ENCODE results near the gene SPDL1.

Gene SPDL1

GRCh38 chr5:169545762-169546161 lies 37.8 kb upstream of the SPDL1 start:
- H3K9ac ChIP-seq (ENCODE audit: low read length), result no peak overlapping the region
- no peaks in the 10 kb centered on the region for H3K9me3 ChIP-seq (ENCODE audit: insufficient read depth, low read length)
- H3K27ac ChIP-seq (ENCODE audit: low read depth, low read length), result no peak overlapping the region
- TF ChIP-seq EZH2phosphoT487 (conservative IDR thresholded peaks at IDR 0.05; ENCODE audit: low read length), result no peak
- no peak for TF ChIP-seq CTCF (IDR thresholded peaks at IDR 0.05; ENCODE audit: insufficient read depth, low read length, poor library complexity, severe bottlenecking)
- no peaks in the 10 kb centered on the region for H4K20me1 ChIP-seq (ENCODE audit: low read depth, low read length)
- no peaks in the 10 kb centered on the region for H3K9me2 ChIP-seq (replicated peaks; ENCODE audit: insufficient read depth, low read length)
- H2AFZ ChIP-seq (ENCODE audit: low read depth, low read length, severe bottlenecking), result no peak overlapping the region
- no peaks in the 10 kb centered on the region for H3K79me2 ChIP-seq (ENCODE audit: insufficient read depth, low read length)
- no peaks in the 10 kb centered on the region for H3K36me3 ChIP-seq (ENCODE audit: low read length)
- no peak overlapping the region for H3K4me2 ChIP-seq (ENCODE audit: low read depth, low read length, poor library complexity, severe bottlenecking)
- H3F3A ChIP-seq (ENCODE audit: insufficient read depth), result no peaks in the 10 kb centered on the region
- H3K27me3 ChIP-seq (ENCODE audit: low read length), result no peaks in the 10 kb centered on the region
- H3K4me3 ChIP-seq (ENCODE audit: insufficient read depth, low read length, poor library complexity, severe bottlenecking), result no peak overlapping the region

GRCh38 chr5:169546346-169546745 lies 37.2 kb upstream of the SPDL1 start:
- no peaks in the 10 kb centered on the region for H3K9me3 ChIP-seq (ENCODE audit: insufficient read depth, low read length)
- no peaks in the 10 kb centered on the region for H3F3A ChIP-seq (ENCODE audit: insufficient read depth)
- H3K79me2 ChIP-seq (ENCODE audit: insufficient read depth, low read length), result no peaks in the 10 kb centered on the region
- no peaks in the 10 kb centered on the region for H4K20me1 ChIP-seq (ENCODE audit: low read depth, low read length)
- H2AFZ ChIP-seq (ENCODE audit: low read depth, low read length, severe bottlenecking), result no peak overlapping the region
- H3K36me3 ChIP-seq (ENCODE audit: low read length), result no peaks in the 10 kb centered on the region
- H3K4me2 ChIP-seq (ENCODE audit: low read depth, low read length, poor library complexity, severe bottlenecking), result no peak overlapping the region
- no peak overlapping the region for H3K9ac ChIP-seq (ENCODE audit: low read length)
- H3K27me3 ChIP-seq (ENCODE audit: low read length), result no peaks in the 10 kb centered on the region
- no peak overlapping the region for H3K27ac ChIP-seq (ENCODE audit: low read depth, low read length)
- no peaks in the 10 kb centered on the region for H3K9me2 ChIP-seq (replicated peaks; ENCODE audit: insufficient read depth, low read length)
- TF ChIP-seq CTCF (IDR thresholded peaks at IDR 0.05; ENCODE audit: insufficient read depth, low read length, poor library complexity, severe bottlenecking) (no peak), EZH2phosphoT487 (conservative IDR thresholded peaks at IDR 0.05; ENCODE audit: low read length) (no peak)
- no peak overlapping the region for H3K4me3 ChIP-seq (ENCODE audit: insufficient read depth, low read length, poor library complexity, severe bottlenecking)

GRCh38 chr5:169547508-169547907 lies 36.1 kb upstream of the SPDL1 start:
- no peaks in the 10 kb centered on the region for H3K36me3 ChIP-seq (ENCODE audit: low read length)
- no peak overlapping the region for H3K4me2 ChIP-seq (ENCODE audit: low read depth, low read length, poor library complexity, severe bottlenecking)
- H3K4me3 ChIP-seq (ENCODE audit: insufficient read depth, low read length, poor library complexity, severe bottlenecking), result no peak overlapping the region
- H3K9ac ChIP-seq (ENCODE audit: low read length), result no peak overlapping the region
- H2AFZ ChIP-seq (ENCODE audit: low read depth, low read length, severe bottlenecking), result no peak overlapping the region
- H3K27me3 ChIP-seq (ENCODE audit: low read length), result no peaks in the 10 kb centered on the region
- no peaks in the 10 kb centered on the region for H3K79me2 ChIP-seq (ENCODE audit: insufficient read depth, low read length)
- TF ChIP-seq CTCF (IDR thresholded peaks at IDR 0.05; ENCODE audit: insufficient read depth, low read length, poor library complexity, severe bottlenecking) (no peak), EZH2phosphoT487 (conservative IDR thresholded peaks at IDR 0.05; ENCODE audit: low read length) (no peak)
- no peaks in the 10 kb centered on the region for H3K9me2 ChIP-seq (replicated peaks; ENCODE audit: insufficient read depth, low read length)
- no peaks in the 10 kb centered on the region for H4K20me1 ChIP-seq (ENCODE audit: low read depth, low read length)
- no peak overlapping the region for H3K27ac ChIP-seq (ENCODE audit: low read depth, low read length)
- no peaks in the 10 kb centered on the region for H3K9me3 ChIP-seq (ENCODE audit: insufficient read depth, low read length)
- no peaks in the 10 kb centered on the region for H3F3A ChIP-seq (ENCODE audit: insufficient read depth)

Measured in SU-DHL-6 (cell line).